Subcutaneous preadipocyte (primary cell): ENCODE measurements around the gene OR10A5. TPM values are rescaled to one million over a fixed set of nuclear protein-coding genes. Genes with fewer than 3 reads are reported as not detected.

Experiments
- total RNA-seq: library from RNA; depleted of rRNA; stranded (reverse); fragments of >200 nt; gene quantifications from 2 replicates; pipeline ENCODE4 v1.2.3, GENCODE V29; 2012

Gene OR10A5
- not detected in 2 replicates for total RNA-seq

DNA sequence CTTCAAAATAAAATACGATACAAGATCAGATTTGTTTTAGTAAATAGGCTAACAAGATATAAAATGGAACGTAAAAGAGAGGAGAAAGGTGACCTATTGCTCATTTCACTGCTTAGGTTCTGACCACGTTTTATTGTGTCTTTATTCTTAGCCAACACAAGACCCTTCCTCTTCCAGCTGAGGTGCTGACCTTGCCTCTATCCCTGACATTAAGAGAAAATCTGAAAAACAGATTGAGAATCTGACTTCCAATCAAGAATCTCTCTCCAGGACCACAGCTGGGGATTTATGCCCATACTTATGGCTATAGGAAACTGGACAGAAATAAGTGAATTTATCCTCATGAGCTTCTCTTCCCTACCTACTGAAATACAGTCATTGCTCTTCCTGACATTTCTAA lies at the start of gene OR10A5:
TSS of gene OR10A5 (plus strand) at position 301 of the 400 bp plus-strand sequence. CDS start at position 301, 0 bp downstream.

DNA sequence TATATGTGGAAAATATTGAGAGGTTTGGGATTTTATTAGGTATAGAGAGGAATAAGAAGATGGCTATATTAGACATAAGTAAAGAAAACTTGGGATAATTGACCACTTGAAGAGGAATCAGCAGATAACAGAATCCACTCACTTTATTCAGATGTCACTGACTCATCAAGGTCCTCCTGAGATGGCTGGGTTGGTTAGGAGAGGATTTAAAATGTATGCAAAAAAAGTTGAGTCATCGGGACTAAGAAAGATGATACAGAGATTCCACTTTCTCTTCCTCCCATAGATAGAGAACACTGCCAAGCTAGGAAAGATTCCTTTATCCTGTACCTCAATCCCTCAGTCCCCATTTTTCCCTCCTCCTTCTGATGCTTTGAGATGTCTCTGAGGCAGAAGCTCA lies 46.1 kb upstream of the OR10A5 start, which contains the start of gene OR6A2:
TSS of gene OR6A2 (minus strand) at position 288 of the 400 bp plus-strand sequence. CDS start 3,981 bp downstream, outside the sequence.

DNA sequence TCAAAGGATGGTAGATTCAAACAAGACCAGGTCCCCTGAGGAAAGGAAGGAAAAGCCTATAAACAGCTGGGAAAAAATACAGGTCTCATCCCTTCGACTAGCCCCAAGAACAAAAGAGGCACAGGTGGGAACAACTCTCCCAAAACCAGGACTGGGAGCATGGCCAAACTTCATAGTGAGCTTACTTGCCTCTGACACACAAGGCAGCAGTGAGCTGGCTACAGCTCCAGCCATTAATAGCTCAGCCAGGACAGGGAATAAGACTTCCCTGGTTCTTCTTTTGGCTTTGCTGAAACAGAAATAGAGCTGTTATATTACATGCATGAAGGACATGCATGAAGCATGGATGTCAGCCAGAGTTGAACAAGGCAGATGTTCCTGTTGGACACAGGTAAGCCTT lies 17.5 kb downstream of the OR10A5 start, which contains the start of gene OR10A2:
TSS of gene OR10A2 (plus strand) at position 97 of the 400 bp plus-strand sequence. CDS start 6,698 bp downstream, outside the sequence.

GRCh38 chr11:6876325-6876724 lies 30.8 kb downstream of the OR10A5 start, which contains the start of gene OR10A4:
Gene OR10A4, plus strand, starts transcription at chr11:6876625. Its CDS starts 23 bp downstream, at chr11:6876648.

GRCh38 chr11:6892400-6892799 lies 46.9 kb downstream of the OR10A5 start, which contains the start of gene OR2D2:
Gene OR2D2, minus strand, starts transcription at chr11:6892500. Its CDS starts 0 bp downstream, at chr11:6892500.

Other genes starting within 250 kb of the OR10A5 start
- 9.2 and 13.5 TPM in 2 replicates for gene RRP8, start 242.1 kb upstream of the OR10A5 start, total RNA-seq
- 110 and 148 TPM in 2 replicates for gene ILK, start 241.9 kb upstream of the OR10A5 start, total RNA-seq
- 27.9 and 32.3 TPM in 2 replicates for gene TAF10, start 233.5 kb upstream of the OR10A5 start, total RNA-seq
- 56.7 and 93.3 TPM in 2 replicates for gene TPP1, start 226.3 kb upstream of the OR10A5 start, total RNA-seq
- 0.37 and 0.78 TPM in 2 replicates for gene DCHS1, start 189.9 kb upstream of the OR10A5 start, total RNA-seq
- gene MRPL17, start 162.3 kb upstream of the OR10A5 start, total RNA-seq: 48.1 and 66.5 TPM in 2 replicates
- under 0.01 and 0.20 TPM in 2 replicates for gene OR2AG2, start 73.7 kb upstream of the OR10A5 start, total RNA-seq
- under 0.01 TPM in 1 of 2 replicates, not detected in the other for gene OR2AG1, start 62.7 kb upstream of the OR10A5 start, total RNA-seq
- under 0.01 and 0.59 TPM in 2 replicates for gene OR6A2, start 46.0 kb upstream of the OR10A5 start, total RNA-seq
- not detected in 2 replicates for gene OR10A2, start 17.4 kb downstream of the OR10A5 start, total RNA-seq
- gene OR10A4, start 30.9 kb downstream of the OR10A5 start, total RNA-seq: not detected in 2 replicates
- under 0.01 and 0.78 TPM in 2 replicates for gene OR2D2, start 46.8 kb downstream of the OR10A5 start, total RNA-seq
- gene OR2D3, start 75.3 kb downstream of the OR10A5 start, total RNA-seq: under 0.01 TPM in 1 of 2 replicates, not detected in the other
- gene ZNF215, start 80.7 kb downstream of the OR10A5 start, total RNA-seq: 2.2 and 5.7 TPM in 2 replicates
- gene ZNF214, start 174.7 kb downstream of the OR10A5 start, total RNA-seq: 1.2 and 1.8 TPM in 2 replicates
- gene NLRP14, start 174.8 kb downstream of the OR10A5 start, total RNA-seq: under 0.01 and 0.20 TPM in 2 replicates
- not detected in 2 replicates for gene RBMXL2, start 243.3 kb downstream of the OR10A5 start, total RNA-seq